HG03159 (cell line): Measurements from ENCODE around the gene HDHD3.
"Not testable (repeated sequence)": the region's sequence is repeated elsewhere in the genome, so short reads cannot be mapped to it uniquely, and the experiment has no call there.

Experiments used
- ATAC-seq: cut with Tn5 transposase; IDR thresholded peaks from one replicate; pipeline ENCODE4 v1.9.1; 2021; ENCODE audit warnings: mild to moderate bottlenecking, moderate library complexity; ENCODE audit not compliant: unreplicated experiment

The HDHD3 gene

DNA sequence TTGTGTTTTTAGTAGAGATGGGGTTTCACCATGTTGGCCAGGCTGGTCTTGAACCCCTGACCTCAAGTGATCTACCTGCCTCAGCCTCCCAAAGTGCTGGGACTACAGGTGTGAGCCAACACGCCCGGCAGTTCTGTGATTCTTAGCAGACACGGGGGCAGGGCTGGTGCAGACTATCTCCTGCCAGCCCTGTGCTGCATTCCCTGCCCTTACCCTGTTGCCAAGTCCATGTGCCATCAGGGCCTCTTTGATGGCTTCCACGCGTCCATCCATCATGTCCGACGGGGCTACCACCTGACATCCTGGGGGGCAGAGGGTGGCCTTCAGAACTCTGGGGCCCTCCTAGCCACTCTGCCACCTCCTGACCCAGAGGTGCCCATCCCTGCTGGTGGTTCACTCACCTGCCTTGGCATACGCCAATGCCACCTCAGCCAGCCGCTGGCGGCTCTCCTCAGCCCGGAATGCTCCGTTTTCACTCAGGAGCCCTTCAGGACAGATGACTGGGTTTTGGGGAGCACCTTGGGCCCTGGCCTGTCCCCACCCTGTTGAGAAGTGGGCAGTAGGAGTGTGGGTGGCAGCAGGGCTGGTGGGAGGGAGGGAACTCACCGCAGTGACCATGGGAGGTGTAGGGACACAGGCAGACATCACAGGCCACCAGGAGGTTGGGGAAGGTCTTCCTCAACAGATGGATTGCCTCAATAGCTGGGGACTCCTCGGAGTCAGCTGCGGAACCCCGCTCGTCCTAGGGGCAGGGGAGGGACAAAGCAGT, 13.6 kb upstream of the HDHD3 start:
- no peak for ATAC-seq

DNA sequence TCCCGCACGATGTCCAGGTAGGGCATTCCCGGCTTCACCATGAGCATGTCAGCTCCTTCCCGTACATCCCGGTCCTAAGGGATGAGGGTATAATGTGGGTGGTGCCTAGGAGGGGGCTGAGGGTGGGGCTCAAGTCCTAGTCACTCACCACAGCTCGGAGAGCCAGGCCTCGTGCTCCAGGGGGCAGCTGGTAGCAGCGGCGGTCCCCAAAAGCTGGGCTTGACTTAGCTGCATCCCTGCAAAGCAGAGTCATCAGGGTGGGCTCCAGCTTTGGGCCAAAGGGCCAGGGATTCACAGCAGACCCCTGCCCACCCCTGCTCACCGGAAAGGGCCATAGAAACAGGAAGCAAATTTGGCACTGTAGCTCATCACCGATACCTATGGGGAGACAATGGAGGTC, 12.7 kb upstream of the HDHD3 start:
- no peak for ATAC-seq

DNA sequence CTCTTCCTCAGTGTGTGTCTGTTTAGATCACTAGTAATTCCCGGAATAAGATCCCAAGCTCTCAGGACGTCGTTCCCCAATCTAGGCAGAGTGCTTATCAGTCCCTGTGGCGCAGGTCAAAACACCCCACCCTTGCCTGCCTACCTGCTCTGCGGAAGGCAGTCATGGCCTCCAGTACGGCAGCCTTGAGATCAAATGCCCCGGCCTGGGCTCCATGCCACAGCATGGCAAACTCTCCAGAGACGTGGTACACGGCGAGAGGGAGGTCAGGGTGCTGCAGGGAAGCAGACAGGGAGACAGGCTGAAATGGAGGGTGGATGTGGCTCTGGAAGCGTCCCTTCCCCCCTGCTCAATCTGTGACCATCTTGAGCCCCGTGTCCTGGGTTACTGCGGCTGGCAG, 12.0 kb upstream of the HDHD3 start:
- ATAC-seq = no peak

DNA sequence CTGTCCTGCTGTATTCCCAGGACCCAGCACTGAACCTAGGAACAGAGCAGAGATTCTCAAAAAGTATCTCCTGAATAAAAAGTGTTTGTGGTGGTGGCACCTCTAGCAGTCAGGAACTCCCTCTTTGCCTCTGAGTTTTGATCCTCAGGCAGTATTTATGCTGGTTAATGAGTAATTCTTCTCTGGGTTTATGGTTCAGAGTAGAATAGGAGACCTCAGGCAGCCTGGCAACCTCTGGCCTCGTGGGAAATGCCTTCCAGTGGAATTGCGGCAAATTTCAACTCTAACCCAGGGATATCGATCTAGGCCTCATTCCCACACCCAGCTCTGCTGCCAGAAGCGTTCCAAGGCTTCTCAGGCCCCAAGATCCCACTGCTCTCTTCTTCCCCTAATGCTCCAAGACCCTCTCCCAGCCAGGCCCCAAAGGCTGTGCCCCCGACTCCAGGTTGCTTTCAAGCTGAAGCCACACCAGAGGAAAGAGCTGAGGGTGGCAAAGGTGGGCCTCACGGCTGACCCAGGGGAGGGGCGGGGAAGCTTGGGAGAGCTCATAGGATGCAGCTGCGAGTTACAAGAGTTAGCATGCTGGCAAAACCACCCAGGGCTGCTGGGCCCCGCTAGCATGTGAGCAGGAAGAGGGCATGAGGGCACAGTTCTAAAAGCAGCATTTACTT, 10.9 kb upstream of the HDHD3 start:
- ATAC-seq = no peak

DNA sequence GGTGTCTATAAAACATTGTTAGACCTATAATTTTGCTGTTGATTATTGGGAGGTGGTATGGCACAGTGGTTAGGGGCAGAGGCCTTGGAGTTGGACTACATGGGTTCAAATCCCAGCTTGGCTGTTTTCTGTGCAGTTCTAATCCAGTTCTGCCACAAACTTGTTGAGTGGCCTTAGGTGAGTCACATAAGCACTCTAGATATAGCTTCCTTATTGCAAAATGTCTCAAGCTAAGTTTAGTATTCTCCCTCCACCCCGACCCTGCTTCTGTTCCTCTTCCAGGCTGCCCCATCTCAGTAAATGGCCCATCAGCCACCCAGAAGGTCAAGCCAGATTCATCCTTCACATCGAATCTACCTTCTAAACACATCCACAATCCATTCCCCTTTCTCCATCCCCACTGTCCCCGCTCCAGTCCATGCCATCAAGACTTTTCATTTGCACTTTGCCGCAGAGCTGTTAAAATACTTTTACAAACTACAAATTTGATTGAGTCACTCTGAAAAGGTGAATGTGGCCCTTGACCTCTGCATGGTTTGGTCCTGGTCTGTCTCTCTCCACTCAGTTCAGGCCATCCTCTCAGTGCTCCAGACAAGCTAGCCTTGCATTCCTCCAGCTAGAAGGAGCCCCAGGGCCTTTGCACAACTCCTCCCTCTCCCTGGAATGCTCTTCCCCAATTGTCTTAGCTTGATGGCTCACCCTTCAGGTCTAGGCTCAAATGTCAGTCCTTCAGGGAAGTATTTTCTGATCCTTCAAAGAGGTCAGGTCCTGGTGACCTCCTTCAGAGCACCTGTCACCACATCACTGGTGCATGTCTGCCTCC, 10.0 kb upstream of the HDHD3 start:
- no peak for ATAC-seq

DNA sequence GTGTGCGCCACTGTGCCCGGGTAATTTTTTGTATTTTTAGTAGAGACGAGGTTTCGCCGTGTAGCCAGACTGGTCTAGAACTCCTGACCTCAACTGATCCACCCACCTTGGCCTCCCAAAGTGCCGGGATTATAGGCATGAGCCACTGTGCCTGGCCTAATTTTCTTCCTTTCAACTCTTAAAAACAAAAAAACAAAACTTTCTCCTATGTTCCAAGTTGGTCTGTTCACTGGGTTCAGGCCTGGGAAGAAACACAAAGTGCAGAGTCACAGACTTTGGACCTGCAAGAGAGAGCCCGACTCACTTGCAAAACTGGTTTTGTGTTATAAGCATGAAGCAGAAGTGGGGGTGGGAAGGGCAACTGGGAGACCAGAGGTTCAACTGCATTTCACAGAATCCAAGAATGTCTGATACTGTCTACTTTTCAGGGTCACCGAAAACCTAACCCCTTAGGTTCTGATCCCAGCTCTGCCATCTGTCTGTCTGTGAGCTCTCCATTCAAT, 5.2 kb upstream of the HDHD3 start:
- ATAC-seq = no peak

DNA sequence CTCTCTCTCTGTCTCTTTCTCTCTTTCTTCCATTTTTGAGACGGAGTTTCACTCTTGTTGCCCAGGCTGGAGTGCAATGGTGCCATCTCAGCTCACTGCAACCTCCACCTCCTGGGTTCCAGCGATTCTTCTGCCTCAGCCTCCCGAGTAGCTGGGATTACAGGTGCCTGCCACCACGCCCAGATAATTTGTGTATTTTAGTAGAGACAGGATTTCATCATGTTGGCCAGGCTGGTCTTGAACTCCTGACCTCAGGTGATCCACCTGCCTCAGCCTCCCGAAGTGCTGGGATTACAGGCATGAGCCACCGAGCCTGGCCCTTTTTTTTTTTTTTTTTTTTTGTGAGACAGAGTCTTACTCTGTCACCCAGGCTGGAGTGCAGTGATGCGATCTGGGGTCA, 4.7 kb upstream of the HDHD3 start:
- ATAC-seq = not testable (repeated sequence)

DNA sequence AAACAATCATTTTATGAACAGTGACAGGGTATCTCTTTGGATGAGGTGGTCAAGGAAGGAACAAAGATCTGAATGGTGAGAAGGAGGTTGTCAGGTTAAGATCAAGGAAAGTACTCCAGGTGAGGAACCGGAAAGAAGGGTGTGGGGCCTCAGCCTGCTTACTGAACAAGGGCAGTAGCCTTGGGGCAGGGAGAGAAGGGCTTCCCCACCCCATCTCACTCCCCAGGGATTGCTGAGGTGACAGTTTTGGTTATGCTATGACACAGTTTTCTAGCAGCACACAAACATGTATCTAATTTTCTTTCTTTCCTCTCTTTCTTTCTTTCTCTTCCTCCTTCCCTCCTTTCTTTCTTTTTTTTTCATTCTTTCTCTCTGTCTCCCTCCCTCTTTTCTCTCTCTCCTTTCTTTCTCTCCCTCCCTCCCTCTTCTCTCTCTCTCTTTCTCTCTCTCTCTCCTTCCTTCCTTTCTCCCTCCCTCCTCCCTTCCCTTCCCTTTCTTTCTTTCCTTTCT, 4.1 kb upstream of the HDHD3 start:
- ATAC-seq = peak; percentile 47

DNA sequence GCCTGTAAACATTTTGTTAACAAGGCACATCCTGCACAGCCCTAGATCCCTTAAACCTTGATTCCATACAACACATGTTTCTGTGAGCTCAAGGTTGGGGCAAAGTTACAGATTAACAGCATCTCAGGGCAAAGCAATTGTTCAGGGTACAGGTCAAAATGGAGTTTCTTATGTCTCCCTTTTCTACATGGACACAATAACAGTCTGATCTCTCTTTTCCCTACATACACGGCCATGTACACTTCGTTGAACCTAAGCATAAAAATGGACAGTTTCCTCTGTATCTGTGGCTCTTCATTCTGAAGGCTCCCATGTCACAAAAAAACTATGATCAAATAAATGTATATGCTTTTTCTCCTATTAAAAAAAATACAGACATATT, 3.0 kb upstream of the HDHD3 start:
- ATAC-seq = not testable (repeated sequence)

DNA sequence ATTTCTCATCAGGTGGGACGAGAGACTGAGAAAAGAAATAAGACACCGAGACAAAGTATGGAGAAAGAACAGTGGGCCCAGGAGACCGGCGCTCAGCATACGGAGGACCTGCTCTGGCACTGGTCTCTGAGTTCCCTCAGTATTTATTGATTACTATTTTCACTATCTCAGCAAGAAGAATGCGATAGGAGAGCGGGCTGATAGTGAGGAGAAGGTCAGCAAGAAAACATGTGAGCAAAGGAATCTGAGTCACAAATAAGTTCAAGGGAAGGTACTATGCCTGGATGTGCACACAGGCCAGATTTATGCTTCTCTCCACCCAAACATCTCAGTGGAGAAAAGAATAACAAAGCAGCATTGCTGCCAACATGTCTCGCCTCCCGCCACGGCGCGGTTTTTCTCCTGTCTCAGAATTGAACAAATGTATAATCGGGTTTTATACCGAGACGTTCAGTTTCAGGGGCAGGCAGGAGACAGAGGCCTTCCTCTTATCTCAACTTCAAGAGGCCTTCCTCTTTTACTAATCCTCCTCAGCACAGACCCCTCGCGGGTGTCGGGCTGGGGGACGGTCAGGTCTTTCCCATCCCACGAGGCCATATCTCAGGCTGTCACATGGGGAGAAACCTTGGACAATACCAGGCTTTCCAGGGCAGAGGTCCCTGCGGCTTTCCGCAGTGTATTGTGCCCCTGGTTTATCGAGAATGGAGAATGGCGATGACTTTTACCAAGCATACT, 2.5 kb upstream of the HDHD3 start:
- ATAC-seq = not testable (repeated sequence)

DNA sequence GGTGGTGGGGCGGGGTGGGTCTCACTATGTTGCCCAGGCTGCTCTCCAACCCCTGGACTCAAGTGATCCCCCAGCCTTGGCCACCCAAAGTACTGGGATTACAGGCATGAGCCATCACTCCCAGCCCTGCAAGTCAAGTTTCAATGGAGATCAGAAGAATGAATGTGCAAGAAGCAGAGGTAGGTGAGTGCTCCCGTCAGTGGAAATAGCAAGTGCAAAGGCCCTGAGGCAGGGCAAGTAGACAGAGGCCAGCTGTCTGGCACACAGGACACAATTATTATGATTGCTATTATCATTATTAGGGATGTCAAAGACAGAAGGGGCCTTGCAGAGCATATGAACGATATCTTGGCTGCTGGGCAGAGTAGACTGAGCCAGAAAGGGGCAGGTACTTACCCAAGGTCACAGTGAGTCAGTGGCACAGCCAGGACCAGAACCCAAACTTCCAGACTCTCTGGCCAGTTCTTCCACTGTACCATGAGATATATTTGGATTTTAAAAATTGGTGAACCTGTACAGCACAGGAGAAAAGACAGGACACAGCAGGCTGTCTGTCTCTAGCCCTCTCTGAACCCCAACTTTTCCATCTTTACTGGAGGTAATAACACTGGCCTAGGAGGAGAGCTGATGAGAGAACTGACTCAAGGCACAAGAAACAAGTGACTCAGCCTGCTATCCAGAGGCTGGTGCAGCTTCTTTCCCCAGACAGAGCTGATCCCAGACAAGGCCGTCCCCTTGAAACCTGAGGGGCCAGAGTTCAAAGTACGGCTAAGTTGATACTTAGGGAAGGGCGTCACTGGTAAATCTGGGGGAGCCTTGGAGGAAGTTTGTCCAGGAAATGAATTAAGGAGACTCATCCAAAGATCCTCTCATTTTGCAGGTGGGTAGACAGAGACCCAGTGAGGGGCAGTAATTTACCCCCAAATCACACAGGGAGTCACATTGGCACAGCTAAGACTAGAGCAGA, 1.4 kb downstream of the HDHD3 start:
- ATAC-seq = no peak

DNA sequence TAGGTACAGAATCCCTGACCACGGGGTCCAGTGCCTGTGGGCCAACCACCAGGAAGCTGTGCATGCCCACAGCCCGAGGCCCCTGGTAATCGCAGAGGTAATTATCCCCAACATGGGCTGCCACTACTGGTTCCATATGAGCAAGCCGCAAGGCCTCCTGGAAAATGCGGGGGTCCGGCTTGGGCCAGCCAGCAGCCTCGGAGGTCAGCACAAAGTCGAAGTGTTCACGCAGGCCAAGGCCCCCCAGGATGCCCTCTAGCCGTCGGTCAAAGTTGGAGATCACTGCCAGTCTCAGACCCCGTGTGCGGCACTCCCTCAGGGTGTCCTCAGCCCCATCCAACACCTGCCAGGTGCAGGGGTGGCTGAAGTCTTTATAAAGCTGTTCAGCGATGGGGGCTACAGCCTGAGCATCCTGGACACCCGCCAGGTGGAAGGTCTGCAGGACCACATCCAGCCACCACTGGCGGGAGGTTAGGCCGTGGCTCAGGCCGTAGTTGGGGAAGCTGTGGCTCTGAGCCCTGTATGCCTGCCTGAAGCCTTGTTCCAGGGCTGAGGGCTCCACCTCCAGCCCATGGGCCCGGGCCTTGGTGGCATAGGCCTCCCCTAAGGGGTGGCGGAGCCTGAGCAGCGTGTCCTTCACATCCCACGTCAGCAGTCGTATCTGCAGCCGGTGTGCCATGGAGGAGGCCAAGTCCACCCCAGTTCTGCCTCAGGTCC, 3.0 kb downstream of the HDHD3 start:
- ATAC-seq = no peak

DNA sequence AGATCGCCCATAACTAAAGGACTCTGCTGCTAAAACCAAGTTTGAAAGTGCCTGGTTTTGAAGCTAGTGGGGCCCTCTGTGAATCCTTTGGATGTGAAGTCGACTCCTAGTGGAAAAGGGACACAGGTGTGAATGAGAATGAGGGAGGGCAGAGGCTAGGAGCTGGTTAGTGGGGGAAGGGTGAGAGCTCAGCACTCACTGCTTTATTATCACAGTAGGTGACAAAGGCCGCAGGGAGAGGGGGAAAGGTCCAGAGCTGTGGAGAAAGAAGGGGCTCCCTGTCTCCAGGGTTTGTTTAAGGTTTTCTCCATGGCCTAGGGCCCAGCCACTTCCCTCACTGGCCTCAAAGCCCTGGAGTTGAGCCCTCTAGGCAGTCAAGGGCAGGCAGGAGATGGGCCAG, 3.5 kb downstream of the HDHD3 start:
- no peak for ATAC-seq

DNA sequence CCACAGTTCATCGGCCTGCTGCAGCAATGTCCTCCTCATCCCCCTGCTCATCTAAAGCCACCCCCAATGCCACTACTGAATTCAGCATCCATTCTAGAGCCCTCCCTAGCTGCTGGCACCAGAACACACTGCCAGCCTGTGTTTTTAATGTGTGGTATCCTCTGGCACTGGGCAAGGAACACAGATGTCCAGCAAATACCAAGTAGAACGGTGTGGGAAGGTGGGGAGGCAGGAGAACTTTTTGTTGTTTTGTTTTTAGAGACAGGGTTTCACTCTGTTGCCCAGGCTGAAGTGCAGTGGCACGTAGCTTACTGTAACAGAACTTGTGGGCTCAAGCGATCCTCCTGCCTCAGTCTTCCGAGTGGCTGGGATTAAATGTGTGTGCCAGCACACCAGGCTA, 4.7 kb downstream of the HDHD3 start:
- no peak for ATAC-seq

DNA sequence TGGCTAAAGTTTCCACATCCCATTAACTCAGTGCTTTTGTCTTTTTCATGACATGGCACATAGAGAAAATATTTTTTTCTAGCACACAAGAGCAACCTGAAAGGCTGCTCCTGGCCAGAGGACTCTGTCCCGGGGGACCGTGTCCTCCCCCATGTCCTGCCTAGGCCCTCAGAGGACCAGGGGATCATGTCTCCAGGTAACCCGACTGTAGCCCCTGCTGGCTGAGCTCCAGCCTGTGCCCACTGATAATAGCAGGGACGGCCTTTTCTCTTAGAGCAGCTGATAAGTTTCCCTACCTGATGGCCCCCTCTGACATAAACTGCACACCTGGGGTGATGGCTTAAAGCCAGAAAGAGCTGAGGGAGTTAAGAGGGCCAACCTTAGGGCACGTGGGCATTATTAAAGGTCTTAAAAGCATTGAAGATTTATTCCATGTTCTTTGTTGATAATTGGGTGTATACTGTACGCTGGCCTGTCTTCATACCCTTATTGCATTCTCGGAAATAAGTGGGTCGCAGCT, 5.9 kb downstream of the HDHD3 start:
- ATAC-seq = no peak

DNA sequence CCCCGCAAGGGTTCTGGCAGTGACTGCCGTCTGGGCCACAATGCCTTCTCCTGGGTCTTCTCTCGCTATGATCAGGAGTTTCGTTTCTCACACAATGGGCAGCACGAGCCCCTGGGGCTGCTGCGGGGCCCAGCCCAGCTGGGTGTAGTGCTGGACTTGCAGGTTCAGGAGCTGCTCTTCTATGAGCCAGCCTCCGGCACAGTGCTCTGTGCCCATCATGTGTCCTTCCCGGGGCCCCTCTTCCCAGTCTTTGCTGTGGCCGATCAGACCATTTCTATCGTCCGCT, 7.0 kb downstream of the HDHD3 start:
- no peak for ATAC-seq

DNA sequence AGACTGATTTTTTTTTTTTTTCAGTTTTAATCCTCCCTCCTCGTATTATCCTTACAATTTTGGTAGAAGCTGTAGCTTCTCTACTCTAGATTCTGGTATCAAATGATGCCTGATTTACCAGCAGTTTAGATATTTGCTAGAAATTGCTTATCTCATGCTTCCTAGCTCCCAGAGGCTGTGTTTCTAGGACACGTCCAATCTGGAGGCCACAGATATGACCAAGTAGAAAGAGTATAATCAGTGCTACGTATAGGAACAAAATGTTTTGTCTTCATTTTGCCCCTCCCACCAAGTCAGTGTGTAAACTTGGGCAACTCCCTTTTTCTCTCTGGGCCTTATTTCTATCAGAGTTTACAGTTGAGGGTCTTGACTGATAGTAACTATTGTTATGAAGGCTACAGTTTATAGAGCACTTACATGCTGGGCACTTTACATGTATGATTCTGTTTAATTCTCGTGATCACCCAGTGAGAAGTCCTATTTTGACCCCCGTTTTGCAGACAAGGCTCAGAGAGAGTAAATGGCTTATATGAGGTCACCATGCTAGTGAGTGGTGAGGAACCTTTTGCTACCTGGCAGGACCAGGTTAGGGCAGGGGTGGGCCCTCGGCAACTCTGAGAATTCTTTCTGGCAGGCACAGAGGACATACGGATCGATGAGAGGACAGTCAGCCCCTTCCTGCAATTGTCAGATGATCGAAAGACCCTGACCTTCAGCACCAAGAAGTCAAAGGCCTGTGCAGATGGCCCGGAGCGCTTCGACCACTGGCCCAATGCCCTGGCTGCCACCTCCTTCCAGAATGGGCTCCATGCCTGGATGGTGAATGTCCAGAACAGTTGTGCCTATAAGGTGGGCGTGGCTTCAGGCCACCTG, 7.6 kb downstream of the HDHD3 start:
- no peak for ATAC-seq
